ENCODE results near the gene SPATA20.

DNA sequence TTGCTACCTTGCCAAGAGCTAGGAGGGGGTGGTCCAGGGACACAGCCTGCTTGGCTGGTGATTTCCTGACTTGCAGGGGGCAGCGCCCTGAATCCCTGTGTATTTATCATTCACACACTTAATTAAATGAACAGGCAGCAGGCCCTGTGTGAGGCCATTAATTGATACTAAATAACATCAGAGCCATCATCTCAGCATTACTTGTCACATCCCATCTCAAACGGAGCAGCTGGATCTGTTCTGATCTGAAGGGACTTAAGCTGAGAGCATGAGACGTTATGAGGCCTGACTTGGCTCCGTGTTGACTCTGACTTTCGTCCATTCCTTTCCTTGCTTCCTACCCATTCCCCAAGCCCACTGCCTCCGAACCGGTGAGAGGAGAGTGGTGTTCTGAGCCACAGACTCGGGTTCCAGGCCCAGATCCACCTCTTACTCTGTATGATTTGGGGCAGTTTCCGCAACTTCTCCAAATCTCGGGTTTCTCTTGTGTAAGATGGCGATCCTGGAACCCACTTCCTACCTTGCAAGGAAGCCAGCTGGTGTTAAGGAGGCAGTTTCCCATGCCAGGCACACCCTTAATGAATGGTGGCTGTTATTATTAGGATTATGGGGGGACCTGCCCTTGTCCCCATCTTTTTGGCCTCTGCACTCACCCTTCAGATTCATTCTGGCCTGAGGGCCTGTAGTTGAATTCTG lies 47.3 kb downstream of the SPATA20 start:
- TF ChIP-seq, protein P1, sequence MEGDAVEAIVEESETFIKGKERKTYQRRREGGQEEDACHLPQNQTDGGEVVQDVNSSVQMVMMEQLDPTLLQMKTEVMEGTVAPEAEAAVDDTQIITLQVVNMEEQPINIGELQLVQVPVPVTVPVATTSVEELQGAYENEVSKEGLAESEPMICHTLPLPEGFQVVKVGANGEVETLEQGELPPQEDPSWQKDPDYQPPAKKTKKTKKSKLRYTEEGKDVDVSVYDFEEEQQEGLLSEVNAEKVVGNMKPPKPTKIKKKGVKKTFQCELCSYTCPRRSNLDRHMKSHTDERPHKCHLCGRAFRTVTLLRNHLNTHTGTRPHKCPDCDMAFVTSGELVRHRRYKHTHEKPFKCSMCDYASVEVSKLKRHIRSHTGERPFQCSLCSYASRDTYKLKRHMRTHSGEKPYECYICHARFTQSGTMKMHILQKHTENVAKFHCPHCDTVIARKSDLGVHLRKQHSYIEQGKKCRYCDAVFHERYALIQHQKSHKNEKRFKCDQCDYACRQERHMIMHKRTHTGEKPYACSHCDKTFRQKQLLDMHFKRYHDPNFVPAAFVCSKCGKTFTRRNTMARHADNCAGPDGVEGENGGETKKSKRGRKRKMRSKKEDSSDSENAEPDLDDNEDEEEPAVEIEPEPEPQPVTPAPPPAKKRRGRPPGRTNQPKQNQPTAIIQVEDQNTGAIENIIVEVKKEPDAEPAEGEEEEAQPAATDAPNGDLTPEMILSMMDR (IDR thresholded peaks at IDR 0.05; ENCODE audit: borderline replicate concordance, extremely low read depth, low read length, poor library complexity, severe bottlenecking): no peak
- TF ChIP-seq EZH2 (IDR thresholded peaks at IDR 0.05; ENCODE audit: borderline replicate concordance, low read depth, low read length, severe bottlenecking): no peak
